Stimulated activated naive CD8-positive, alpha-beta T cell treated with anti-CD3 and anti-CD28 coated beads, Interleukin-15, Interleukin-2, amounts not matched to agents 100 U/mL and 50 U/mL, for 24 hours (primary cell): ENCODE results near the gene EEF1E1.
"Not testable (repeated sequence)": the region's sequence is repeated elsewhere in the genome, so short reads cannot be mapped to it uniquely, and the experiment has no call there.

Source experiments
- ATAC-seq: fragments of 150-1000 bp; cut with Tn5 transposase; one replicate; pipeline ENCODE4 v1.10.0; 2021
- DNase-seq: peaks from one replicate; pipeline ENCODE4 v3.0.0; 2021

Gene EEF1E1

DNA sequence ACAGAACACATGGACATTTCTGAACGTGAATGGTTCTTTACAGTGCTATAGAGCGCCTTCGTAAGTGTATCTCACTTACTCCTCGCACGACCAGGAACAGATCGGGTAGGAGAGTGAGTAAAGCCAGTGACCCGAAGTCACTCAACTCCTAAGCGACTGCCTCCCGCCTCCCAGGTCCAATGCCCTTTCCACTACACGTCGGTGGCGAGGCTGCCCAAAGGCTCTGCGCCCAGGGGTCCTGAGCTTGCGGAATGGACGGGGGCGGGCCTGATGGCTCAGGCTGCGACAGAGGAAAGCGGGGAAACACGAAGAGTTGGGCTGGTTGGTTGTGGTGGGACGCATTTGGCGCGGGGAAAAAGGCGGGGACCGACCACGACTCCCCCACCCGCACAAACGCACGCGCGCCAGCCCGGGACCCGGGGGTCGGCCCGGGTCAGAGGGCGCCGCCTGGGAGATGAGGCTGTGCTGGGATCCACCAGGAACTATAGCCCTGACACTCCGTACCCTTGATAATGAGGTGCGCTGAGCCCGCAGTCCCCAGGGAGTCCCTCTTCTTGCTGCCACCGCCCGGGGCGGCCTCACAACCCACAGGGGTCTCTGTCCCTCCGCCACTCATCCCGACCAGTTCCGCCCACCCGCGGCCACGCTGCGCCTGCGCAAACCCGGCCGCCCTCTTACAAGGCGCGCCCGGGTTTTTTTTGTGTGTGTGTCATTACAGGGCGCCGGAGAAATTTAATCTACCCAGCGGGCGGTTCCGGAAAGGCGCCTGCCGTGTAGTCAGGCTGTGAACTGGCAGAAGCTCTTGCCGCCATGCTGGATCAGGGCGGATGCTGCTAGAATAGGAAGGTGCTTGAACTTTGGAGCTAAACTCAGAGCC lies 38.3 kb downstream of the EEF1E1 start, which contains the start of gene BLOC1S5:
Gene BLOC1S5, minus strand, starts transcription at position 629 of the 877 bp plus-strand sequence. Its CDS starts 13 bp downstream, at position 616.
- DNase-seq (peak; percentile 99), ATAC-seq (peak; percentile 92)

GRCh38 chr6:8061736-8062135 lies 40.6 kb downstream of the EEF1E1 start:
- ATAC-seq (no peak), DNase-seq (no peak)

DNA sequence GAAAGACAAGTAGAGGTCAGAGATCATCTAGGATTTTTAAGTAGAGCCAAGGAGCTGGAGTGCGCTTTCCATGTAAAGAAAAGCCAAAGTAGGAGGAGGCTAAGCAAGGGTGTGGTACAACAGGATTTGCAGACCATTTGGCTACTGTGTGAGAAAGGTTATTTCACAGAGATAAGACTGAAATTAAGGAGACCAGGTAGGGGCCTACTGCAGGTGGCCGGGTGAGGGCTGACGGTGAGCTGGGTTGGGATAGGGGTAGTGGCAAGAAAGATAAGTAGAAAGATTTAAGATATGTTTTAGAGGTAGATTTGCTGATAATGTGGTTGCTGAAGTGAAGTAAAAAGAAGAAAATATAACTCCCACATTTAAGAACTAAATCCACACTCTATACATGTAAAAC lies 42.0 kb downstream of the EEF1E1 start:
- DNase-seq (no peak), ATAC-seq (no peak)

DNA sequence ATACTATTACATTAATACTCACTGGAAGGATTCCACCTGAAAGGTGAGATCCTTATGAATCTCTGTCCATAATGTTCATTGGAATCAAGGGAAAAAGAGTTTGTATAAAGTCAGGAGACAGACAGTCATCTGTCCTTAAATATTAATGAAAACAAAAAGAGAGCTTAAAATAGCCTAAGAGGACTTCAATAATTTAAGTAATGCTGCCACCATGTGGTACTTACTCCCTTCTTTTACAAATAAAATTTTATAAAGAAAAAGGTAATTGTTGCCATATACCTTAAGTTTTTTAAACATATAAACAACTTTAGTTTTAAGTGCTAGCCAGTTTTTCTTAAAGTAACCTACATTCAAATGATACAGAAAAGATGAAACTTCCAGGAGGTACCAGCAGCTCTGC lies 43.2 kb downstream of the EEF1E1 start:
- no peak for ATAC-seq

DNA sequence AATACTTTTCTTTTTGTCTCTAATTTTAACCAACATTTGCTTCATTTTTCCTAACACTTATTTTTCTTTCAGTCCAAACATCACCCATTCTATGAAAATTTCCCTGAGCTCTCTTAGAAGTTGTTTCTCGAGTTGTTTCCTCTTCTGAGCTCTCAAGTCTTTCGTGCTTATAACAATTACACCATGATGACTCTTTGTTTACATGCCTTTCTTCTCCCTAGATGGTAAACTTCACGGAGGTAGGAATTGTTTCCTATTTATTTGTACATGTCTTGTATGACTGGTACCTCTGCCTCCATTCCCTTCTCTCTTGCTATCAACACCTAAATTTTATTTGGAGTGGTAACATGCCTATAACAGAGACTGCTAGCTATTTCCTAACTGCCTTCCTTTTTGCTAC lies 44.6 kb downstream of the EEF1E1 start:
- no peak for DNase-seq
- ATAC-seq, result no peak

More for the DNA sequence above, 43.2 kb downstream of the EEF1E1 start:
- no peak for DNase-seq

DNA sequence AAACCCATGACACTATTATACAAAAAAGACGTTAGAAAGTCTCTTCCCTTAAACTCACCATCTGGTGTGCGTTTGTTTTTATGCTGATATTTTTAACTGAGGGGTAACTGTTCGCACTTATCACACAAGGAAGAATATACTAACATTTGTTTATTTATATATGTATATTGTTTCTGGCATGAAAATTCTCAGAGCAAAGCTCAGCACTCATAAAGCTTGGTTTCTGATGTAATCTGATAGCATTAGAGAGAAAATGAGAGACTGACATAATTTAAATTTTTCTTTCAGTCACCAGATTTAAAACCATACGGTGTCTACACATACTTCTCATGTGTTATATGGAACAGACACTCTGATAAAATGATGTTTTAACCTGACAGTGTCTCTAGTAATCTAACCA lies 45.1 kb downstream of the EEF1E1 start:
- no peak for DNase-seq
- no peak for ATAC-seq

- DNase-seq (no peak), ATAC-seq (no peak)
Measured at GRCh38 chr6:8054276-8054675, 48.1 kb downstream of the EEF1E1 start.

DNA sequence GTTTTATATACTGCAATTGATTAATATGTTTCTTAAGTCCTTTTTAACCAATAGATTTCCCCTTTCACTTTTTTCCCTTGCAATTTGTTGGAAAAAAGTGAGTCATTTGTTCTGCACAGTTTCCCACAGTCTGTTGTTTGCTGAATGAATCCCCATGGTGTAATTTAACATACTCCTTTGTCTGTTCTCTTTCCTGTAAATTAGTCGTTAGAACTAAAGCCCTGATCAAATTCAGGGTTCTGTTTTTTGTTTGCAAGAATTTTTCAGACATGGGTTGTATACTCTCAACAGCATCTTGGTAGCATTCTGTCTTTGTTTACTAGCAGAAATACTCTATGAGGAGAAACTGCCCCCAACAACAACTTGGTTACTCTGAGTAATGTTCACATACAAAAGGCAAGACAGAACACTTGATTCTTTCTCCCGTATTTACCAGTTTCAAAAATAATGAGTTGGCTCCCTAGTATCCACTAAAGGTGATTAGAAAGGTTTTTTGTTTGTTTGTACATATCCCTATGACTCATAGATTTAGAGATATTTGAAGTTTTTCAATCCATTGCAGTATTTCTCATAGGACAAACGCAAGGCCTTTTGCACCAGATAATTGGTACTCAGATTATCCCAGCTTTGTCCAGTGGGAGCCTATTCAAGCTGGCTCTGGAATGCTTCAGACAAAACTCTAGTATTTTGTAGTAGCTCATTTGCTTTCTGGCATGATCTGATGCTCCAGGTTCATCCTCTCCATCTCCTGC lies 54.6 kb downstream of the EEF1E1 start:
- no peak for DNase-seq
- ATAC-seq, result no peak

- not testable (repeated sequence) for ATAC-seq, DNase-seq
Measured at GRCh38 chr6:8045769-8046168, 56.6 kb downstream of the EEF1E1 start.

- ATAC-seq, result no peak
Measured at GRCh38 chr6:8043221-8043620, 59.1 kb downstream of the EEF1E1 start.

DNA sequence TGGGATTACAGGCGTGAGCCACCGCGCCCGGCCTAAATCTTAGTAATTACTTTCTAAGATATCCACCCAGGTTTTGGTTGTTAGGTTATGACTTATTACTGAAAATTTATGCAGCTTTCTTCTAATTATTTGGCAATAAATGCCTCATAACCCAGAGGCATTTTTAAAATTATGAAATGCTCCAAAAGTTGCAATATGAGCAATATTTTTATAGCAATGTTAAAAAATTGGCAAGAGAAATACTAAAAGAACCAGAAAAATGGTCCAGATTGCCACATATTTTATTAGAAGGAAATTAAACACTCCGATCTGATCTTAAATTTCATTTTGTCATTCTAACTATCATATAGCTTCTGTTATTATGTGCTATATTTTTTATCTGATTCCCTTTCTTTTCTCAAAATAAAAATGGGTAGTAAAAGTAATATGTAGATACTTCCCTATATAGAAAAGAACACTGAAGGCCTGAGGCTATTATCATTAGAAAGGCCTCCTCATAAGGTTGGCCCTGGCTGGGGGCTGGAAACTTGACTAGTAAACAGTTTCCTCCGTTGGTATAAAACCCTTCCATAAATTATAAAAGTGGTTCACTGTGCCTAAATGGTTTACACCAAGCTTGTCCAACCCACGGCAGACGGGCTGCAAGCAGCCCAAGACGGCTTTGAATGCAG lies 60.3 kb downstream of the EEF1E1 start:
- DNase-seq, result no peak

More at GRCh38 chr6:8043221-8043620, 59.1 kb downstream of the EEF1E1 start:
- no peak for DNase-seq

DNA sequence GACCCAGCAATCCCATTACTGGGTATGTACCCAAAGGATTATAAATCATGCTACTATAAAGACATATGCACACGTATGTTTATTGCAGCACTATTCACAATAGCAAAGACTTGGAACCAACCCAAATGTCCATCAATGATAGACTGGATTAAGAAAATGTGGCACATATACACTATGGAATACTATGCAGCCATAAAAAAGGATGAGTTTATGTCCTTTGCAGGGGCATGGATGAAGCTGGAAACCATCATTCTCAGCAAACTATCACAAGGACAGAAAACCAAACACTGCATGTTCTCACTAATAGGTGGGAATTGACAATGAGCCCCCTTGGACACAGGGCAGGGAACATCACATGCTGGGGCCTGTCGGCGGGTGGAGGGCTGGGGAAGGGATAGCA lies 68.2 kb downstream of the EEF1E1 start:
- not testable (repeated sequence) for DNase-seq, ATAC-seq

More for the DNA sequence above, 60.3 kb downstream of the EEF1E1 start:
- no peak for ATAC-seq

GRCh38 chr6:8030920-8031319 lies 71.4 kb downstream of the EEF1E1 start:
- ATAC-seq (no peak), DNase-seq (no peak)
